PC-3 (cell line): ENCODE results near the gene TTC39A.

Experiments used
- EZH2phosphoT487 ChIP-seq: fragments of 300-600 bp; sonication (generic); IDR thresholded peaks from 2 replicates; pipeline ENCODE4 v1.6.1; 2018; ENCODE audit warnings: mild to moderate bottlenecking, antibody characterized with exemption, low read length, borderline replicate concordance
- TF ChIP-seq, protein P1 (sequence below): fragments of 300-600 bp; sonication (generic); conservative IDR thresholded peaks from 2 replicates; pipeline ENCODE4 v1.5.1; 2017; ENCODE audit warnings: antibody characterized with exemption, low read depth, mild to moderate bottlenecking, low read length

DNA sequence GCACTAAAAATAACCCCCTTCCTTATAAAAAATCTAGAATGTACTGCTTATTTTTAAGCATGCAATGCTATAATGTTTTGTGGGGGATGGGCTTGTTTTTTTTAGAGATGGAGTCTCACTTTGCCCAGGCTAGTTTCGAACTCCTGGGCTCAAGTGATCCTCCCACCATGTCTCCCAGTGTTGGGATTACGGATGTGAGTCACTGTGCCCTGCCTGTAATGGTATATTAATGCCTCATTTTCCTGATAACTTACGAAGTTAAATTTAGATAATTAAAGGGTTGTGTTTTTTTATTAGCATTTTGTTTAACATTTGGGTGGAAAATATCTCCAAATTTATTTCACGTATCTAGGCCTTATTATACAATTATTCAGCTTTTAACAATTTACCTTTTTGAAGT, 87.8 kb downstream of the TTC39A start:
- TF ChIP-seq, protein P1, sequence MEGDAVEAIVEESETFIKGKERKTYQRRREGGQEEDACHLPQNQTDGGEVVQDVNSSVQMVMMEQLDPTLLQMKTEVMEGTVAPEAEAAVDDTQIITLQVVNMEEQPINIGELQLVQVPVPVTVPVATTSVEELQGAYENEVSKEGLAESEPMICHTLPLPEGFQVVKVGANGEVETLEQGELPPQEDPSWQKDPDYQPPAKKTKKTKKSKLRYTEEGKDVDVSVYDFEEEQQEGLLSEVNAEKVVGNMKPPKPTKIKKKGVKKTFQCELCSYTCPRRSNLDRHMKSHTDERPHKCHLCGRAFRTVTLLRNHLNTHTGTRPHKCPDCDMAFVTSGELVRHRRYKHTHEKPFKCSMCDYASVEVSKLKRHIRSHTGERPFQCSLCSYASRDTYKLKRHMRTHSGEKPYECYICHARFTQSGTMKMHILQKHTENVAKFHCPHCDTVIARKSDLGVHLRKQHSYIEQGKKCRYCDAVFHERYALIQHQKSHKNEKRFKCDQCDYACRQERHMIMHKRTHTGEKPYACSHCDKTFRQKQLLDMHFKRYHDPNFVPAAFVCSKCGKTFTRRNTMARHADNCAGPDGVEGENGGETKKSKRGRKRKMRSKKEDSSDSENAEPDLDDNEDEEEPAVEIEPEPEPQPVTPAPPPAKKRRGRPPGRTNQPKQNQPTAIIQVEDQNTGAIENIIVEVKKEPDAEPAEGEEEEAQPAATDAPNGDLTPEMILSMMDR = no peak
- no peak for TF ChIP-seq EZH2phosphoT487
